Esophagus (tissue), 2 donors: Measurements from ENCODE around the gene GZF1. TPM values are rescaled to one million over a fixed set of nuclear protein-coding genes. Genes with fewer than 3 reads are reported as not detected.

ENCODE experiments used
- H3K27ac ChIP-seq, 2 donors: one replicate each; pipeline ENCODE4 v1.5.1; 2013; ENCODE audit warnings: low read depth in 2 of 2, mild to moderate bottlenecking in 2 of 2, inconsistent platforms in 1 of 2, low read length in 1 of 2, moderate library complexity in 1 of 2
- H3K27me3 ChIP-seq, 2 donors: one replicate each; pipeline ENCODE4 v1.6.1; 2013; ENCODE audit warnings: low read length in 2 of 2, control low read depth in 1 of 2, mild to moderate bottlenecking in 1 of 2; ENCODE audit not compliant: insufficient read depth in 2 of 2, control insufficient read depth in 1 of 2
- H3K36me3 ChIP-seq, 2 donors: one replicate each; pipeline ENCODE4 v1.6.1; 2013; ENCODE audit warnings: low read length in 1 of 2; ENCODE audit not compliant: control insufficient read depth in 2 of 2, insufficient read depth in 2 of 2
- H3K4me1 ChIP-seq, 2 donors: one replicate each; pipeline ENCODE4 v1.6.1; 2013; ENCODE audit warnings: low read length in 1 of 2; ENCODE audit not compliant: control insufficient read depth in 2 of 2, insufficient read depth in 2 of 2
- H3K4me3 ChIP-seq, 2 donors: one replicate each; pipeline ENCODE4 v1.5.1; 2013; ENCODE audit warnings: low read length in 2 of 2, mild to moderate bottlenecking in 2 of 2, low read depth in 1 of 2, moderate library complexity in 1 of 2
- H3K9me3 ChIP-seq, 2 donors: one replicate each; pipeline ENCODE4 v1.6.1; 2013; ENCODE audit warnings: mild to moderate bottlenecking in 2 of 2, low read depth in 1 of 2, low read length in 1 of 2, moderate library complexity in 1 of 2; ENCODE audit not compliant: control insufficient read depth in 2 of 2, insufficient read depth in 1 of 2
- WGBS, 2 donors: extraction: QIAGEN DNeasy Blood & Tissue Kit; methylation state at CpG; one replicate each; pipeline ENCODE4 v1.1.7; 2013; 5-methylcytosine and 5-hydroxymethylcytosine counted together
- polyA plus RNA-seq, 2 donors: library from polyadenylated mRNA; stranded (reverse); fragments of 200-250 nt; gene quantifications; one replicate each; pipeline ENCODE4 v1.2.3, GENCODE V29; 2013
- donor health status: healthy with polysubstance abuse.
- donor health status: Bipolar disorder and iron deficiency.

The GZF1 gene
- polyA plus RNA-seq, 2 donors = 3.2 to 3.6 TPM

DNA sequence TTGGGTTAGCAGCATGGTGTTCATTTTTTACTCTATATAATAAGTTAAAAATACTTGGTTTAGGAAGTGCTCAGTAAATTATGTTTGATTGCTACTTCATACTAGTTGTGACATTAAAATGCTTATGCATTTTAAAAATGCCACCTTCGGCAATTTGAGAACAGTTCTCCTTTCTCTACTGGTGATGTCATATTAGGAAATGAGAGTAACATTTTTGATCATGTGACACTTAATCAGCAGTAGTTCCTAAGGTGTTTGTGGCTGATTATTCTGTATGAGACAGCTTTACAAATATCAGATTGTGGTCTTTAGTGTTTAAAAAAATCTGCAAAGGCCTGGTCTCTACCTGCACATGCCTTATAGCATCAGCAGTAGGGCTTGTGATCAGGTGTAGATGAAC is 4.4 kb downstream of the GZF1 start:
- no peak overlapping the region for H3K4me3 ChIP-seq
- no peak overlapping the region for H3K27ac ChIP-seq
- no peaks in the 10 kb centered on the region for H3K27me3 ChIP-seq
- peaks cover 8 to 26% of the 10 kb centered on the region in 2 donors for H3K36me3 ChIP-seq
- H3K9me3 ChIP-seq = no peaks in the 10 kb centered on the region
- peaks cover 0 to 8% of the 10 kb centered on the region in 2 donors for H3K4me1 ChIP-seq
- 29 to 57% methylated on average over 1 of the region's 1 CpG for WGBS, 2 donors

DNA sequence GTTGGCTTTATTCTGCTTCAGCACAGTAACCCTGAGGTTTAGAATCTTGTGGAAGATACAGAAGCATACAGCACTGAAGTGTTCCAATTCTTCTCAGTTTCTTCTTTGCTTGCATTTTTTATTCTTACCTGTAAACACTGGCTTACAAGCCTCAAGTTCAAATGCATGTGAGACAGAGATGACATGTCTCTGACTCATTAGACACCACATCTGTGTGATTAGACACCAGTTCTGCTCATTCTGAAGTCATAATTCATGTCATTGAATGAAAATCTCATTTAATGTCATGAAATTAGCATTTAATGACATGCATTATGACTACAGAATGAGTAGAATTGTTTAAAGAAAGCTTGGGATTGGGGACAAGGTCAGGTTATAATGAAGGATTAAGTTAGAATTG is 5.8 kb downstream of the GZF1 start:
- Histone ChIP-seq H3K4me1 (peaks cover 0 to 8% of the 10 kb centered on the region in 2 donors), H3K36me3 (peaks cover 12 to 31% of the 10 kb centered on the region in 2 donors), H3K27me3 (no peaks in the 10 kb centered on the region), H3K27ac (no peak overlapping the region), H3K4me3 (no peak overlapping the region), H3K9me3 (no peaks in the 10 kb centered on the region)

DNA sequence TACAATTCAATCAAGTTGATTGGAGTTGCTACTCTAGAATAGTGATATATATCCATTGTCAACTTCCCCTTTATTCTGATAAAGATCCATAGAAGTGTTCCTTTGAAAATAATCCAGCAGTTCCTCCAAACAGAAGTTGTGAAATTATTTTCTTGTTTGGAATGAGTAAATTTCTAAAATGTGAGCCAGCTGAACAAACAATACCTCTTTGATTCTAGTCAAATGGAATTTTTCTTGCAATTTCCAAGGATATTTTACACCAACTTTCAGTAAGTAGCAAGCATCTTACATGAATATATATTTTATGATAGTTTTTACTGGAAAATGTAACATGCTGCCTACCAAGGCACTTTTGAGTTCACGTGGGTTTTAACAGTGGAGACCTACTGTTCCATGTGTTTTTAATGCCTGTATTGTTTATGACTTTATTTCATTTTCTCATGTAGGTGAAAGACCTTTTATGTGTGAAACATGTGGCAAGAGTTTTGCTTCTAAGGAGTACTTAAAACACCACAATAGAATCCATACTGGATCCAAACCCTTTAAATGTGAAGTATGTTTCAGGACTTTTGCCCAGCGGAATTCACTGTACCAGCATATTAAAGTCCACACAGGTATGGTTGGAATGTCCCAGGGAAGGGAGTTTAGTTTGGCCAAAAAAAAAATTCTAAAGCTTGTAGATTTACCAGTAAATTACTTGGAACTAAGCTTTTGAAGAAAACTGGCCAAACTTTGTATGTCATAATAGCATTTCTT is 6.5 kb downstream of the GZF1 start:
- Histone ChIP-seq H3K4me1 (peaks cover 0 to 3% of the 10 kb centered on the region in 2 donors), H3K9me3 (no peaks in the 10 kb centered on the region), H3K27me3 (no peaks in the 10 kb centered on the region), H3K4me3 (no peak overlapping the region), H3K27ac (no peak overlapping the region), H3K36me3 (peaks cover 13 to 33% of the 10 kb centered on the region in 2 donors)
- 88 to 95% methylated on average over 2 of the region's 2 CpGs for WGBS, 2 donors

DNA sequence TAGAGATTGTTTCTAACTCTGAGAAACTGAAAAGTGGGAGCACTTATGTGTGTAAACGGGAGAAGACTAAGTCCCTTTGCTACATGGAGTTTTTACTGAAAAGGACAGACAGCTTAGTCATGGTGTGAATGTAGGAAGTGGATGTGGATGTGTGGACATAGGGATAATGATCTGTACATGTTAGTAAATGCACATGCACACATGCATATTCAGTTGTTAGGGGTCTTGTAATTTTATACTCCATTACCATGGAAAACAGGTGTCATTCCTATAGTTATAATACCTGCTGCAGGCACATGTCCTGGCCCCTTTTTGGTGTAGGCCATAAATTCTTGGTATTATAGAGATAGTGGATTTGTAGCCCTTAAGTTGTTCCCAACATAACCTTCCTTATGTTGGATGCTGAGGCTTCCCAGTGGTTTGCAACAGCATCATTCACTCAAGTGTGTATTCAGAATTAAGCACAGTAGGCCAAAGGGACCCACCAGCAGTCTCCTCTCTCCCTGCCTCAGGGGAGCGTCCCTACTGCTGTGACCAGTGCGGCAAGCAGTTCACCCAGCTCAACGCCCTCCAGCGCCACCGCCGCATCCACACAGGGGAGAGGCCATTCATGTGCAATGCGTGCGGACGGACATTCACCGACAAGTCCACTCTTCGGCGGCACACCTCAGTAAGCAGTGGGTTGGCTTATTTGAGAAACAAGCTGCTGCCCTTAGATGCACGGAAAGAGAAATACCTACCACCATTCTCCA is 7.3 kb downstream of the GZF1 start:
- H3K9me3 ChIP-seq = no peaks in the 10 kb centered on the region
- no peak overlapping the region for H3K27ac ChIP-seq
- WGBS, 2 donors = 97% methylated on average over 14 of the region's 14 CpGs
- peaks cover 19 to 36% of the 10 kb centered on the region in 2 donors for H3K36me3 ChIP-seq
- no peak overlapping the region for H3K4me3 ChIP-seq
- no peaks in the 10 kb centered on the region for H3K27me3 ChIP-seq
- H3K4me1 ChIP-seq = peaks cover 0 to 3% of the 10 kb centered on the region in 2 donors

DNA sequence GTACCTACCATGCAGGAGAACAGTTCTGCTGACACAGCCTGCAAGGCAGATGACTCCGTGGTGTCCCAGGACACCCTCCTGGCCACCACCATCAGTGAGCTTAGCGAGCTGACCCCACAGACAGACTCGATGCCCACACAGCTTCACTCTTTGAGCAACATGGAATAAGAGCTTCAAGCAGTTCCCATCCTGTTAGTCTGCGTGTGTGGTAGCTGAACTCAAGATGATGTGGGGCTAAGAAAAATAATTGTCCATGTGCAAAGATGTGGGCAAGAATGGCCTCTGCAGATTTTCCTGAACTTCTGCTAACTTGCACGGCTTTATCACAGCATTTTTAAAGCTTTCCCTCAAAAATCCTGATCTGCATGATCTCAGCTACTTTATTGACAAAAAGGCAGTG is 8.3 kb downstream of the GZF1 start:
- H3K27me3 ChIP-seq = no peaks in the 10 kb centered on the region
- H3K9me3 ChIP-seq = no peaks in the 10 kb centered on the region
- H3K4me1 ChIP-seq = peaks cover 0 to 3% of the 10 kb centered on the region in 2 donors
- H3K27ac ChIP-seq = no peak overlapping the region
- 93 to 94% methylated on average over 5 of the region's 5 CpGs for WGBS, 2 donors
- no peak overlapping the region for H3K4me3 ChIP-seq
- peaks cover 19 to 30% of the 10 kb centered on the region in 2 donors for H3K36me3 ChIP-seq

DNA sequence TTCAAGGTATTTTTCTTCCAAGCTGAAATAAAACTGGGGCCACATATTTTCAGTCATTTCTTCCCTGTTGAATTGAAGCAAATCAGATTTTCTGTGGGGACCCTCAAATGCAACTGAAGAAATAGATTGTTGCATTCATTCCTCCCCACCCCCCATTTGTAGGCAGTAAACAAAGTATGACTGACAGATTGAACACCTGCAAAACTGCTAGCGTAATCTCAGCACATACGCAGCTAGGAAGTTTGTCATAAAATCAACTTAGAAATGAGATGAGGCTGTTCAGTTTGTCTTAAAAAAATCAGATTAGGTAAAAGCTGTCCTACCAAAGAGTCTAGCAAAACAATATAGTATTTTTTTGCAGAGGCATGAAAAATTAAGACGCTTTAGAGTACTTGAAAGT is 8.9 kb downstream of the GZF1 start:
- Histone ChIP-seq H3K36me3 (peaks cover 19 to 27% of the 10 kb centered on the region in 2 donors), H3K27ac (no peak overlapping the region), H3K4me3 (no peak overlapping the region), H3K4me1 (no peaks in the 10 kb centered on the region), H3K27me3 (no peaks in the 10 kb centered on the region), H3K9me3 (no peaks in the 10 kb centered on the region)
- WGBS, 2 donors = 83 to 94% methylated on average over 3 of the region's 3 CpGs

DNA sequence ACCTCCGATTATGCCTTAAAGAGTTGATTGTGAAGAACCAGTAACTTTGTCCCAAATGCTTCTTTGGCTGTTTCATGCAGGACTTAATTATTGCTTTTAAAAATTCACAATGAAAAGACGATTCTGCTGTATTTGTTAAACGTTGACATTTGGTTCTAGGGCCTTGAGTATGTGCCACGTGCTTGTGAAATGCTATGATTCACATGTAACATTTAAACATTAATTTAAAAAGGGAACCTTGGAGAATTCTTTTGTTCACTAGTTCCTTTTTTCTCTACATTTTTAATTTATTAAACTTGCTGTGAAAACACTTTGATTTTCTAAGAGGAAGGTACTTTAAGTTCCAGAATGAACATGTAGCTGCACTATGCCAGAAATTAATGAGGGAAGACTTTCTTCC is 9.5 kb downstream of the GZF1 start:
- Histone ChIP-seq H3K27ac (no peak overlapping the region), H3K4me3 (no peak overlapping the region), H3K9me3 (no peaks in the 10 kb centered on the region), H3K27me3 (no peaks in the 10 kb centered on the region), H3K4me1 (no peaks in the 10 kb centered on the region), H3K36me3 (peaks cover 19 to 27% of the 10 kb centered on the region in 2 donors)
- 59 to 68% methylated on average over 4 of the region's 4 CpGs for WGBS, 2 donors

DNA sequence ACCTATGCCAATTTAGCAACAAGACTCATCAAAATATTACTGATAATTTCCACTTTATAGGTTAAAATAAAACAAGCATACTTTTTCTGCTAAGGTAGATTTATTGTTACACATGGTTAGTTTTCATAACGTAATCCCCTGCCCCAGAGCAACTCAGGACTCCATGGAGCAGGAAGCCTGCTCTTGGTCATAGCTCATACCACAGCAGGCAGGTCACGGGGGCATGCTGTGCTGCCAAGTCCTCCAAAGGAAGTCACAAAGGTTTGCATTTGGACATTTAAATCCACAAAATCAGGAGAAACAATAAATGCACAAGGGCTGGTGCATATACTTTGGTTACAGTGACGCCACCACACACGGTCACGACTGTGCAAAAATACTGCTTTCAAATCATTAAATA is 12.5 kb downstream of the GZF1 start:
- H3K36me3 ChIP-seq = peaks cover 19 to 26% of the 10 kb centered on the region in 2 donors
- H3K27ac ChIP-seq = no peak overlapping the region
- H3K9me3 ChIP-seq = no peaks in the 10 kb centered on the region
- 88 to 90% methylated on average over 5 of the region's 5 CpGs for whole genome bisulfite sequencing, 2 donors
- no peaks in the 10 kb centered on the region for H3K27me3 ChIP-seq
- no peaks in the 10 kb centered on the region for H3K4me1 ChIP-seq
- no peak overlapping the region for H3K4me3 ChIP-seq

DNA sequence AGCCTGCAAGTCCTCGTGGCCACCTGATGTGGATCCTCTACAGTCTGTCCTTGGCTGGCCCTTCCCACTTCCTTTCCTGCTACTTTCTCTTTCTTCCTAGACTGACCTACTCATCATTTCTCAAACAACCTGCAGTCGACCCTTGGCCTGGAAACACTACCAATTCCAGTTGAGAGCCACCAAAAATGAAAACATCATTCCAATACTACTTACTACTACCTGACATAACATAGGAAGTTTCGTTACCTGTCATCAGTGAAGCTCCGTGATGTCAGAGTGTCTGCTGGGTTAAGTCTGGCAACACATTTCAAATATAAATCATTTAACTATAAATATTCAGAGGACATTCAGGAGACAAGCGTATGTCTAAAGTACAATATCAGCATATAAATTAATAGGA is 13.8 kb downstream of the GZF1 start:
- no peaks in the 10 kb centered on the region for H3K27me3 ChIP-seq
- H3K4me3 ChIP-seq = no peak overlapping the region
- WGBS, 2 donors = 88 to 90% methylated on average over 5 of the region's 5 CpGs
- peaks cover 14 to 16% of the 10 kb centered on the region in 2 donors for H3K36me3 ChIP-seq
- H3K9me3 ChIP-seq = no peaks in the 10 kb centered on the region
- no peak overlapping the region for H3K27ac ChIP-seq
- H3K4me1 ChIP-seq = no peaks in the 10 kb centered on the region

DNA sequence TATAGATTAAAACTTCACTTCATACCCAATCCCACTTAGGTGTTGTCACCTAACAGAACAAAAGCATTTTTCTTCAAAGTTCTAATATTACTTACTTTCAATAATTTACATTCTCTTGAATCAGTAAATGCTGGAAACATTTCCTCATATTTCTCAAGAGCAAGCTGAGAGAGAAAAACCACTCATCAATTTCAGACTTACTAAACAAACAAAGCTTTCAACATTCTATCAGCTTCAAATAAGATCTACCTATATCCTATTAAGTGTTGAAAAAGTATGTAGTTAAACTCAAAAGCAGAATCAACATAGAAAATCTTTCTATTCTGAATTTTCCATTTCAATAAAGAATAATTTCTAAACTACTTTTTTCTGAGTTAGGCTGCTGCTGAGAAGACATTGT is 17.8 kb downstream of the GZF1 start:
- Histone ChIP-seq H3K36me3 (peaks cover 0 to 7% of the 10 kb centered on the region in 2 donors), H3K9me3 (no peaks in the 10 kb centered on the region), H3K27ac (no peak overlapping the region), H3K27me3 (no peaks in the 10 kb centered on the region), H3K4me1 (no peaks in the 10 kb centered on the region), H3K4me3 (no peak overlapping the region)
